GM13976 (cell line): ENCODE results near the gene LRRC74B.

Experiments
- DNase-seq: peaks from one replicate; pipeline ENCODE4 v3.0.0; 2012; ENCODE audit warnings: low spot score
- in situ Hi-C: fragments of 300-500 bp; cut with MboI; formaldehyde crosslinking; loops from one replicate; pipeline ENCODE4 v1.12.0; 2022; ENCODE audit warnings: low sequenced_read_pairs, mixed read lengths, inconsistent platforms; ENCODE audit not compliant: unreplicated experiment
- TF ChIP-seq, protein P1 (sequence below): IDR thresholded peaks from 2 replicates; pipeline ENCODE4 v1.5.1; 2012; ENCODE audit warnings: borderline replicate concordance, mild to moderate bottlenecking; ENCODE audit not compliant: insufficient read depth; ENCODE audit errors: extremely low read depth, missing control alignments, control extremely low read depth

LRRC74B gene, protein sequence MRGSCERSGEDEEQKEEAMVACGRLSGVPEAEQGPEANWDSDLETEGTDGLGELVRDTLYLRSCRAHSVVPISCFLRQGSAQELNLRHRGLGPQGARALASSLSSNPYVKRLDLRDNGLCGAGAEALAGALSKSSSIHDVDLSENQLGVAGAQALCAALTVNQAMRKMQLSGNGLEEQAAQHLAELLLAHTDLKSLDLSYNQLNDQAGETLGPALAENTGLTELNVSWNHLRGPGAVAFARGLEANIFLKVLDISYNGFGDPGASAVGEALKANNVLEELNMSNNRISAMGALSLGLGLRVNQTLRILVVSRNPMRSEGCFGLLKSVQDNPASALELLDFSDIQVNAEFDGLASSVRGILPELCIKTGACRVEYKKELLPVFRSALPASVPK

GRCh38 chr22:21045585-21046294 lies at the start of gene LRRC74B:
Gene LRRC74B, plus strand, starts transcription at chr22:21045946. Its CDS starts 41 bp downstream, at chr22:21045987.
- in situ Hi-C loops = no loop called here
- TF ChIP-seq, protein P1, sequence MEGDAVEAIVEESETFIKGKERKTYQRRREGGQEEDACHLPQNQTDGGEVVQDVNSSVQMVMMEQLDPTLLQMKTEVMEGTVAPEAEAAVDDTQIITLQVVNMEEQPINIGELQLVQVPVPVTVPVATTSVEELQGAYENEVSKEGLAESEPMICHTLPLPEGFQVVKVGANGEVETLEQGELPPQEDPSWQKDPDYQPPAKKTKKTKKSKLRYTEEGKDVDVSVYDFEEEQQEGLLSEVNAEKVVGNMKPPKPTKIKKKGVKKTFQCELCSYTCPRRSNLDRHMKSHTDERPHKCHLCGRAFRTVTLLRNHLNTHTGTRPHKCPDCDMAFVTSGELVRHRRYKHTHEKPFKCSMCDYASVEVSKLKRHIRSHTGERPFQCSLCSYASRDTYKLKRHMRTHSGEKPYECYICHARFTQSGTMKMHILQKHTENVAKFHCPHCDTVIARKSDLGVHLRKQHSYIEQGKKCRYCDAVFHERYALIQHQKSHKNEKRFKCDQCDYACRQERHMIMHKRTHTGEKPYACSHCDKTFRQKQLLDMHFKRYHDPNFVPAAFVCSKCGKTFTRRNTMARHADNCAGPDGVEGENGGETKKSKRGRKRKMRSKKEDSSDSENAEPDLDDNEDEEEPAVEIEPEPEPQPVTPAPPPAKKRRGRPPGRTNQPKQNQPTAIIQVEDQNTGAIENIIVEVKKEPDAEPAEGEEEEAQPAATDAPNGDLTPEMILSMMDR = no peak
- DNase-seq = peak; percentile 98

GRCh38 chr22:20996031-20996410 lies 49.7 kb upstream of the LRRC74B start:
- TF ChIP-seq, protein P1 = no peak
- DNase-seq = no peak
- in situ Hi-C loops = no loop called here

- TF ChIP-seq, protein P1 = no peak
- DNase-seq = no peak
- in situ Hi-C loops = no loop called here
Measured at GRCh38 chr22:20996598-20997535, 48.9 kb upstream of the LRRC74B start.

DNA sequence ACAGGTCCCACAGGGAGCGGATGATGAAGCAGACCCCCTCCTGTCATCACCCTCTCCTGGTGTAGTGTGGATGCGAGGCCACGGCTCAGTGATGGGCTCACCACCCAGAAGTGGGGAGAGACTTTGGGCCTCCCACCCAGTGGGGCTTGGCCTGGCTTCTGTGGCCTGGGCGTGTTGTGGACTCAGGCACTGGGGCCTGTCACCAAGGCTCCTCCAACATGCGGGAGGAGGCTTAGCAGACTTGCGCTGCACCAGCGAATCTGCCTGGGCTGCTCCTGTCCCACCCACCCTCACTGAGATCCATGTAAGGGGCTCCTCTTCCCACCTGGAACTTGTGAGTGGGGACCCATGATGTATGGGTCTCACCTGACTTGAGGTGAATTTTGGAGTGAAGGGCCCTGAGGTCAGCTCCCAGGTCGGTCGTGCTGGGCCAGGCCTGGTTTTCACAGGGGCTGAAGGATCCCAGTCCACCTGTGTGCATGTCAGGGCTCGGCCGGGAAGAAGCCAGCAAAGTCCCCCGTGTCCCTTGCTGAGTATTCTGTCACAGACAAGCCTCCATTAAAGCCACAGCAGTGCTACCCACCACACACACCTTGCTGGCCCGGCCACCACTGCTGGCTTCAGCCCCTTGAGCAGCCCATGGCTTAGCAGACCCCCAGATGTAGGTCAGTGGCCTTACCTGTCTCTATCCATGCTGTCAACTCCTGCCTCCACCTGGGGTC lies 48.0 kb upstream of the LRRC74B start:
- TF ChIP-seq, protein P1 = no peak
- in situ Hi-C loops = no loop called here
- DNase-seq = no peak

- in situ Hi-C loops = no loop called here
- no peak for DNase-seq
- TF ChIP-seq, protein P1 = no peak
Measured at GRCh38 chr22:20998411-20999336, 47.1 kb upstream of the LRRC74B start.
